Measurements from ENCODE around the gene HGFAC. TPM values are rescaled to one million over a fixed set of nuclear protein-coding genes. Genes with fewer than 3 reads are reported as not detected.

The HGFAC gene
- total and polyA plus RNA-seq, 2 experiments from 2014 or later = 2.0 to 2.3 TPM

DNA sequence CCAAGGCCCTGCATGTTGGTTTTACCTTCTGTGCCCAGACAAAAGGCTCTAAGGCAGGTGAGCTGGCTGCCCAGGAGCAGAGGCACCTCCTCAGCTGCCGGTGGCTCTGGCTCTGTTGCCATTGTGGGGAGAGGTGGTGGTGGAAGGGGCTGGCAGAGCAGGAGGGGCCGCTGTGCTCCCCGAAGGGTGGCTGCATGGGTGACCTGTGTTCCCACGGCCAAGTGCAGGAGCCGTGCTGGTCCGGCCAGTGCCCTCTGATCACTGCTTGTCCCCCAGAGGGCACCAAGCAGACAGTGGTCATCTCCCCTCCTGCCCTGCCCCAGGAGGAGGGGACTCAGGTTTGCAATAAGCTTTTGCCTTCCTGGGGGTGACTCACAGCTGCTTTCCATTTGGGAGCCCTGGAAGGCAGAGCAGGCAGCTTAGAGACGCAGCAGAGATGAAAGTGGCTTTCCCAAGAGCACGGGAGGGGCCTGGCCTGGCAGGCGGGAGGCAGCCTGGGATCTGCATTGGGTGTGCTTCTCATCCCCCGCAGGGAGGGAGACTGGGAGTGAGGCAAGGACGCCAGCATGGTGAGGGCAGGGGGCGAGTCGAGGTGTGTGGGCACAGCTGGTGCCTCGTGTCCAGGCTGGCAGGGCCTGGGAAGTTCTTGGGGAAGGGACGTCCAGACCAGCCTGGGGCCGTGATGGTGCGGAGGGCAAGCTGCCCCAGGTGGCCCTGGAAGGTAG is 50.1 kb downstream of the HGFAC start:
- no peaks in the 10 kb centered on the region for H3K9me3 ChIP-seq (ENCODE audit: low read depth)
- no peak overlapping the region for H3K27ac ChIP-seq
- H3K4me1 ChIP-seq (ENCODE audit: low read depth) = peaks cover 10% of the 10 kb centered on the region
- peak in 1 of 2 donors; percentile 29 for DNase-seq (ENCODE audit: low read depth in 1 of 2, low spot score in 1 of 2)
- TF ChIP-seq, protein P1, sequence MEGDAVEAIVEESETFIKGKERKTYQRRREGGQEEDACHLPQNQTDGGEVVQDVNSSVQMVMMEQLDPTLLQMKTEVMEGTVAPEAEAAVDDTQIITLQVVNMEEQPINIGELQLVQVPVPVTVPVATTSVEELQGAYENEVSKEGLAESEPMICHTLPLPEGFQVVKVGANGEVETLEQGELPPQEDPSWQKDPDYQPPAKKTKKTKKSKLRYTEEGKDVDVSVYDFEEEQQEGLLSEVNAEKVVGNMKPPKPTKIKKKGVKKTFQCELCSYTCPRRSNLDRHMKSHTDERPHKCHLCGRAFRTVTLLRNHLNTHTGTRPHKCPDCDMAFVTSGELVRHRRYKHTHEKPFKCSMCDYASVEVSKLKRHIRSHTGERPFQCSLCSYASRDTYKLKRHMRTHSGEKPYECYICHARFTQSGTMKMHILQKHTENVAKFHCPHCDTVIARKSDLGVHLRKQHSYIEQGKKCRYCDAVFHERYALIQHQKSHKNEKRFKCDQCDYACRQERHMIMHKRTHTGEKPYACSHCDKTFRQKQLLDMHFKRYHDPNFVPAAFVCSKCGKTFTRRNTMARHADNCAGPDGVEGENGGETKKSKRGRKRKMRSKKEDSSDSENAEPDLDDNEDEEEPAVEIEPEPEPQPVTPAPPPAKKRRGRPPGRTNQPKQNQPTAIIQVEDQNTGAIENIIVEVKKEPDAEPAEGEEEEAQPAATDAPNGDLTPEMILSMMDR (IDR thresholded peaks at IDR 0.05; ENCODE audit: low read depth, low read length) = no peak
- peaks cover 7% of the 10 kb centered on the region for H3K27me3 ChIP-seq
- H3K36me3 ChIP-seq = no peaks in the 10 kb centered on the region
- no peak overlapping the region for H3K4me3 ChIP-seq

- Histone ChIP-seq H3K4me1 (ENCODE audit: low read depth) (peaks cover 7% of the 10 kb centered on the region), H3K27ac (no peak overlapping the region), H3K4me3 (no peak overlapping the region), H3K36me3 (no peaks in the 10 kb centered on the region), H3K9me3 (ENCODE audit: low read depth) (no peaks in the 10 kb centered on the region), H3K27me3 (peaks cover 7% of the 10 kb centered on the region)
- peak in 1 of 2 donors; percentile 18 for DNase-seq (ENCODE audit: low read depth in 1 of 2, low spot score in 1 of 2)
- TF ChIP-seq, protein P1 (IDR thresholded peaks at IDR 0.05; ENCODE audit: low read depth, low read length) = no peak
Observed at GRCh38 chr4:3492741-3493719, 51.3 kb downstream of the HGFAC start.

- Histone ChIP-seq H3K27me3 (peaks cover 7% of the 10 kb centered on the region), H3K36me3 (no peaks in the 10 kb centered on the region), H3K9me3 (ENCODE audit: low read depth) (no peaks in the 10 kb centered on the region), H3K4me3 (no peak overlapping the region), H3K27ac (peak overlapping the region; percentile 43), H3K4me1 (ENCODE audit: low read depth) (peaks cover 7% of the 10 kb centered on the region)
- TF ChIP-seq, protein P1 (IDR thresholded peaks at IDR 0.05; ENCODE audit: low read depth, low read length) = no peak
- no peak for DNase-seq (ENCODE audit: low read depth in 1 of 2, low spot score in 1 of 2)
Observed at GRCh38 chr4:3493720-3494461, 52.1 kb downstream of the HGFAC start.

DNA sequence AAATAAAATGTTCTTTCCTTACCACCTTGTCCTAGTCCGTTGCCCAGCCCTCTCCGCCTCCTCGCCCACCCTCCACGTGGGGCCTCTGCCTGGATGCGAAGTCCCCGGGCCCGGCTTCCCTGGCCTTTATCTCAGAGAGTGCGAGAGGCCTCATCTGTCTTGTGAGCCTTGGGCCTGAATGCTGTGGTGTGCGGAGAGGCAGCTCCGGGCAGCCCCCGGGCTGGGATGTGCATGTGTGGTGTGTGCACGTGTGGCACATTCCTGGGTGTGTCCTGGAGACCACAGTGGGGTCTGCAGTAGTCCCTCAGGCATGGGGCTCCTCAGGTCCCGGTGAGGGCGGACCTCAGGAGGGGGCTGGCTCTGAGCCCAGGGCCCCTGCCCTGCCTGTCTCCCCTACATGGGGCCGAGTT is 52.7 kb downstream of the HGFAC start:
- Histone ChIP-seq H3K27ac (peak overlapping the region; percentile 43), H3K4me3 (no peak overlapping the region), H3K4me1 (ENCODE audit: low read depth) (peaks cover 7% of the 10 kb centered on the region), H3K36me3 (no peaks in the 10 kb centered on the region), H3K9me3 (ENCODE audit: low read depth) (no peaks in the 10 kb centered on the region), H3K27me3 (peaks cover 7% of the 10 kb centered on the region)
- DNase-seq (ENCODE audit: low read depth in 1 of 2, low spot score in 1 of 2) = peak in 1 of 2 donors; percentile 31
- TF ChIP-seq, protein P1 (IDR thresholded peaks at IDR 0.05; ENCODE audit: low read depth, low read length) = no peak

Data from cardiac muscle cell (in vitro differentiated cells and primary cell).